Measurements from ENCODE around the gene KYAT1. TPM values are rescaled to one million over a fixed set of nuclear protein-coding genes. Genes with fewer than 3 reads are reported as not detected.

The KYAT1 gene
- total and polyA plus RNA-seq, 8 donors = 1.1 to 5.2 (median 1.8) TPM

GRCh38 chr9:128818839-128819715 lies 62.7 kb downstream of the KYAT1 start:
- FAIRE-seq (no peak), ATAC-seq (peak; percentile 9 to 33 (median 14)), DNase-seq (peak in 5 of 6 donors; percentile 38 to 73 (median 56))
- no peaks in the 10 kb centered on the region for H3K9me3 ChIP-seq
- no peaks in the 10 kb centered on the region for H3K27me3 ChIP-seq
- peak overlapping the region; percentile 47 to 72 (median 60) for H3K4me3 ChIP-seq
- H3K36me3 ChIP-seq = peaks cover 0 to 8% (median 0%) of the 10 kb centered on the region in 3 donors
- no peak for TF ChIP-seq CTCF (IDR thresholded peaks at IDR 0.05)
- H3K4me1 ChIP-seq = peaks cover 0 to 8% (median 0%) of the 10 kb centered on the region in 3 donors
- intact Hi-C loops (cut with DNase I) = no loop called here
- H3K27ac ChIP-seq = peak overlapping the region; percentile 56 to 77 (median 66)
- 9 to 11% methylated on average over 80 to 90 of the region's 90 CpGs for WGBS, 2 donors

GRCh38 chr9:128818099-128818838 lies 63.5 kb downstream of the KYAT1 start, which contains the start of gene ENDOG:
ENDOG (plus strand) TSS chr9:128818500; CDS start chr9:128818685, 185 bp downstream.
- peaks cover 0 to 8% (median 0%) of the 10 kb centered on the region in 3 donors for H3K36me3 ChIP-seq
- H3K4me1 ChIP-seq = peaks cover 0 to 8% (median 0%) of the 10 kb centered on the region in 3 donors
- peak; percentile 94 to 99 (median 96) for ATAC-seq
- peak within 1 kb of the TSS; percentile 56 to 77 (median 66) for H3K27ac ChIP-seq
- peak; percentile 95 to 99 (median 98) for DNase-seq
- H3K27me3 ChIP-seq = no peaks in the 10 kb centered on the region
- intact Hi-C loops (cut with DNase I) = no loop called here
- peak within 1 kb of the TSS; percentile 47 to 72 (median 60) for H3K4me3 ChIP-seq
- no peak for FAIRE-seq
- WGBS, 2 donors = 0 to 1% methylated on average over 55 to 70 of the region's 70 CpGs
- no peaks in the 10 kb centered on the region for H3K9me3 ChIP-seq
- peak; percentile 96 to 98 (median 97) for TF ChIP-seq CTCF (IDR thresholded peaks at IDR 0.05)

GRCh38 chr9:128810873-128811272 lies 70.9 kb downstream of the KYAT1 start:
- Histone ChIP-seq H3K36me3 (peaks cover 0 to 12% (median 6%) of the 10 kb centered on the region in 3 donors), H3K27ac (no peak overlapping the region), H3K4me3 (no peak overlapping the region), H3K9me3 (no peaks in the 10 kb centered on the region), H3K27me3 (no peaks in the 10 kb centered on the region), H3K4me1 (no peaks in the 10 kb centered on the region)
- DNase-seq (no peak), FAIRE-seq (no peak), ATAC-seq (no peak)
- intact Hi-C loops (cut with DNase I) = no loop called here
- WGBS, 2 donors = 60 to 62% methylated on average over 5 of the region's 5 CpGs
- no peak for TF ChIP-seq CTCF (IDR thresholded peaks at IDR 0.05)

GRCh38 chr9:128809831-128810230 lies 71.9 kb downstream of the KYAT1 start:
- H3K27ac ChIP-seq = no peak overlapping the region
- no peaks in the 10 kb centered on the region for H3K4me1 ChIP-seq
- no peak for DNase-seq
- no peak for TF ChIP-seq CTCF (IDR thresholded peaks at IDR 0.05)
- FAIRE-seq = no peak
- WGBS, 2 donors = 67 to 69% methylated on average over 2 of the region's 2 CpGs
- intact Hi-C loops (cut with DNase I) = no loop called here
- H3K9me3 ChIP-seq = no peaks in the 10 kb centered on the region
- peak in 1 of 4 donors; percentile 11 for ATAC-seq
- peaks cover 0 to 17% (median 7%) of the 10 kb centered on the region in 3 donors for H3K36me3 ChIP-seq
- no peak overlapping the region for H3K4me3 ChIP-seq
- H3K27me3 ChIP-seq = no peaks in the 10 kb centered on the region

Data from pancreas (tissue), 10 donors.